Central memory CD8-positive, alpha-beta T cell (primary cell): ENCODE measurements around the gene NUPR1.
"Not testable (repeated sequence)": the region's sequence is repeated elsewhere in the genome, so short reads cannot be mapped to it uniquely, and the experiment has no call there.

Source experiments
- ATAC-seq: fragments of 150-1000 bp; cut with Tn5 transposase; replicated peaks from 2 replicates; pipeline ENCODE4 v1.10.0; 2022; ENCODE audit warnings: mild to moderate bottlenecking, moderate FRiP score, moderate number of reproducible peaks; ENCODE audit not compliant: poor library complexity, severe bottlenecking; ENCODE audit errors: extremely low read depth
- DNase-seq, 2 donors: peaks; one replicate each; pipeline ENCODE4 v3.0.0; 2021; ENCODE audit warnings: low spot score in 2 of 2
- H3K27ac Mint-ChIP-seq: one replicate; pipeline ENCODE4 v1.8.0; 2022; ENCODE audit warnings: low read depth, mild to moderate bottlenecking, moderate library complexity, mixed read lengths
- H3K27me3 Mint-ChIP-seq: one replicate; pipeline ENCODE4 v1.8.0; 2022; ENCODE audit warnings: mixed read lengths
- H3K36me3 Mint-ChIP-seq: one replicate; pipeline ENCODE4 v1.8.0; 2022; ENCODE audit warnings: mild to moderate bottlenecking, moderate library complexity, mixed read lengths; ENCODE audit not compliant: insufficient read depth
- H3K4me1 Mint-ChIP-seq: one replicate; pipeline ENCODE4 v1.8.0; 2022; ENCODE audit warnings: mixed read lengths
- H3K4me3 Mint-ChIP-seq: one replicate; pipeline ENCODE4 v1.8.0; 2022; ENCODE audit warnings: mild to moderate bottlenecking, moderate library complexity, mixed read lengths
- H3K9me3 Mint-ChIP-seq: one replicate; pipeline ENCODE4 v1.8.0; 2022; ENCODE audit warnings: mixed read lengths

Gene NUPR1

GRCh38 chr16:28531777-28532744 lies 6.7 kb downstream of the NUPR1 start:
- Mint-ChIP-seq H3K27me3 (no peaks in the 10 kb centered on the region), H3K36me3 (peaks cover 5% of the 10 kb centered on the region), H3K9me3 (peaks cover 4% of the 10 kb centered on the region), H3K4me3 (no peak overlapping the region), H3K4me1 (peaks cover 27% of the 10 kb centered on the region), H3K27ac (no peak overlapping the region)
- ATAC-seq (no peak), DNase-seq (no peak)

GRCh38 chr16:28529124-28529523 lies 9.7 kb downstream of the NUPR1 start:
- Mint-ChIP-seq H3K4me3 (no peak overlapping the region), H3K9me3 (no peaks in the 10 kb centered on the region), H3K4me1 (peaks cover 10% of the 10 kb centered on the region), H3K36me3 (peaks cover 5% of the 10 kb centered on the region), H3K27me3 (no peaks in the 10 kb centered on the region), H3K27ac (no peak overlapping the region)
- no peak for ATAC-seq
- DNase-seq: no peak

GRCh38 chr16:28528463-28528867 lies 10.3 kb downstream of the NUPR1 start:
- H3K4me1 Mint-ChIP-seq: peaks cover 7% of the 10 kb centered on the region
- peaks cover 5% of the 10 kb centered on the region for H3K36me3 Mint-ChIP-seq
- ATAC-seq (no peak), DNase-seq (no peak)
- H3K4me3 Mint-ChIP-seq: no peak overlapping the region
- no peak overlapping the region for H3K27ac Mint-ChIP-seq
- H3K27me3 Mint-ChIP-seq: no peaks in the 10 kb centered on the region
- H3K9me3 Mint-ChIP-seq: no peaks in the 10 kb centered on the region

- H3K4me3 Mint-ChIP-seq: no peak overlapping the region
Observed at GRCh38 chr16:28527985-28528384, 10.8 kb downstream of the NUPR1 start.

GRCh38 chr16:28527100-28527785 lies 11.5 kb downstream of the NUPR1 start:
- not testable (repeated sequence) for H3K27me3 Mint-ChIP-seq, H3K4me1 Mint-ChIP-seq, H3K4me3 Mint-ChIP-seq, ATAC-seq, DNase-seq, H3K9me3 Mint-ChIP-seq, H3K36me3 Mint-ChIP-seq, H3K27ac Mint-ChIP-seq

More at GRCh38 chr16:28527985-28528384, 10.8 kb downstream of the NUPR1 start:
- no peaks in the 10 kb centered on the region for H3K9me3 Mint-ChIP-seq
- peaks cover 5% of the 10 kb centered on the region for H3K36me3 Mint-ChIP-seq
- DNase-seq (no peak), ATAC-seq (no peak)
- H3K27me3 Mint-ChIP-seq: no peaks in the 10 kb centered on the region
- H3K27ac Mint-ChIP-seq: no peak overlapping the region
- H3K4me1 Mint-ChIP-seq: peaks cover 2% of the 10 kb centered on the region

GRCh38 chr16:28526201-28527099 lies 12.3 kb downstream of the NUPR1 start:
- no peaks in the 10 kb centered on the region for H3K27me3 Mint-ChIP-seq
- ATAC-seq (no peak), DNase-seq (no peak)
- no peak overlapping the region for H3K4me3 Mint-ChIP-seq
- no peaks in the 10 kb centered on the region for H3K9me3 Mint-ChIP-seq
- H3K27ac Mint-ChIP-seq: no peak overlapping the region
- H3K4me1 Mint-ChIP-seq: no peaks in the 10 kb centered on the region
- H3K36me3 Mint-ChIP-seq: peaks cover 2% of the 10 kb centered on the region

GRCh38 chr16:28524681-28525171 lies 14.0 kb downstream of the NUPR1 start:
- Mint-ChIP-seq H3K27ac (no peak overlapping the region), H3K27me3 (no peaks in the 10 kb centered on the region), H3K9me3 (no peaks in the 10 kb centered on the region), H3K36me3 (peaks cover 2% of the 10 kb centered on the region), H3K4me1 (no peaks in the 10 kb centered on the region), H3K4me3 (no peak overlapping the region)
- DNase-seq (no peak), ATAC-seq (no peak)

- no peaks in the 10 kb centered on the region for H3K9me3 Mint-ChIP-seq
- no peak overlapping the region for H3K27ac Mint-ChIP-seq
- H3K4me1 Mint-ChIP-seq: no peaks in the 10 kb centered on the region
- no peak overlapping the region for H3K4me3 Mint-ChIP-seq
- DNase-seq: no peak
- ATAC-seq: no peak
- peaks cover 2% of the 10 kb centered on the region for H3K36me3 Mint-ChIP-seq
- no peaks in the 10 kb centered on the region for H3K27me3 Mint-ChIP-seq
Observed at GRCh38 chr16:28522792-28523191, 16.0 kb downstream of the NUPR1 start.

GRCh38 chr16:28521436-28521835 lies 17.3 kb downstream of the NUPR1 start:
- DNase-seq (no peak), ATAC-seq (no peak)
- no peaks in the 10 kb centered on the region for H3K27me3 Mint-ChIP-seq
- no peaks in the 10 kb centered on the region for H3K9me3 Mint-ChIP-seq
- no peak overlapping the region for H3K4me3 Mint-ChIP-seq
- H3K4me1 Mint-ChIP-seq: no peaks in the 10 kb centered on the region
- peaks cover 2% of the 10 kb centered on the region for H3K36me3 Mint-ChIP-seq
- H3K27ac Mint-ChIP-seq: no peak overlapping the region

GRCh38 chr16:28520672-28521071 lies 18.1 kb downstream of the NUPR1 start:
- Mint-ChIP-seq H3K27me3 (no peaks in the 10 kb centered on the region), H3K4me1 (no peaks in the 10 kb centered on the region), H3K36me3 (peaks cover 2% of the 10 kb centered on the region), H3K4me3 (no peak overlapping the region), H3K27ac (no peak overlapping the region), H3K9me3 (no peaks in the 10 kb centered on the region)
- DNase-seq (no peak), ATAC-seq (no peak)

- Mint-ChIP-seq H3K27ac (no peak overlapping the region), H3K27me3 (no peaks in the 10 kb centered on the region), H3K36me3 (no peaks in the 10 kb centered on the region), H3K9me3 (no peaks in the 10 kb centered on the region), H3K4me3 (no peak overlapping the region), H3K4me1 (no peaks in the 10 kb centered on the region)
- ATAC-seq (no peak), DNase-seq (no peak)
Observed at GRCh38 chr16:28514246-28514645, 24.5 kb downstream of the NUPR1 start.

GRCh38 chr16:28513484-28514181 lies 25.1 kb downstream of the NUPR1 start:
- Mint-ChIP-seq H3K27me3 (no peaks in the 10 kb centered on the region), H3K9me3 (no peaks in the 10 kb centered on the region), H3K36me3 (no peaks in the 10 kb centered on the region), H3K4me1 (no peaks in the 10 kb centered on the region), H3K4me3 (no peak overlapping the region), H3K27ac (no peak overlapping the region)
- DNase-seq (no peak), ATAC-seq (no peak)
